ENCODE data around the gene KDM8. TPM values are rescaled to one million over a fixed set of nuclear protein-coding genes. Genes with fewer than 3 reads are reported as not detected.
"Not testable (repeated sequence)": the region's sequence is repeated elsewhere in the genome, so short reads cannot be mapped to it uniquely, and the experiment has no call there.

Gene KDM8
- total RNA-seq, 2 donors from 2014 or later, result 5.2 to 7.1 TPM

- Histone ChIP-seq H3K36me3 (no peaks in the 10 kb centered on the region), H3K9ac (ENCODE audit: low read depth in 2 of 2, low read length in 2 of 2) (no peak overlapping the region), H3K9me3 (no peaks in the 10 kb centered on the region), H3K27me3 (no peaks in the 10 kb centered on the region), H3K4me3 (no peak overlapping the region), H3K27ac (no peak overlapping the region), H3K4me1 (peaks cover 16% of the 10 kb centered on the region)
- TF ChIP-seq, protein P1, sequence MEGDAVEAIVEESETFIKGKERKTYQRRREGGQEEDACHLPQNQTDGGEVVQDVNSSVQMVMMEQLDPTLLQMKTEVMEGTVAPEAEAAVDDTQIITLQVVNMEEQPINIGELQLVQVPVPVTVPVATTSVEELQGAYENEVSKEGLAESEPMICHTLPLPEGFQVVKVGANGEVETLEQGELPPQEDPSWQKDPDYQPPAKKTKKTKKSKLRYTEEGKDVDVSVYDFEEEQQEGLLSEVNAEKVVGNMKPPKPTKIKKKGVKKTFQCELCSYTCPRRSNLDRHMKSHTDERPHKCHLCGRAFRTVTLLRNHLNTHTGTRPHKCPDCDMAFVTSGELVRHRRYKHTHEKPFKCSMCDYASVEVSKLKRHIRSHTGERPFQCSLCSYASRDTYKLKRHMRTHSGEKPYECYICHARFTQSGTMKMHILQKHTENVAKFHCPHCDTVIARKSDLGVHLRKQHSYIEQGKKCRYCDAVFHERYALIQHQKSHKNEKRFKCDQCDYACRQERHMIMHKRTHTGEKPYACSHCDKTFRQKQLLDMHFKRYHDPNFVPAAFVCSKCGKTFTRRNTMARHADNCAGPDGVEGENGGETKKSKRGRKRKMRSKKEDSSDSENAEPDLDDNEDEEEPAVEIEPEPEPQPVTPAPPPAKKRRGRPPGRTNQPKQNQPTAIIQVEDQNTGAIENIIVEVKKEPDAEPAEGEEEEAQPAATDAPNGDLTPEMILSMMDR (IDR thresholded peaks at IDR 0.05), result no peak
- intact Hi-C loops (cut with DNase I), result no loop called here
- no peak for DNase-seq
Observed at GRCh38 chr16:27205423-27206065, 2.2 kb downstream of the KDM8 start.

GRCh38 chr16:27207121-27207520, 3.8 kb downstream of the KDM8 start:
- H3K27ac ChIP-seq; H3K9me3 ChIP-seq; intact Hi-C loops (cut with DNase I); DNase-seq; H3K9ac ChIP-seq (ENCODE audit: low read depth in 2 of 2, low read length in 2 of 2); H3K4me3 ChIP-seq; H3K36me3 ChIP-seq; H3K27me3 ChIP-seq: not testable (repeated sequence)
- H3K4me1 ChIP-seq, result peaks cover 16% of the 10 kb centered on the region

DNA sequence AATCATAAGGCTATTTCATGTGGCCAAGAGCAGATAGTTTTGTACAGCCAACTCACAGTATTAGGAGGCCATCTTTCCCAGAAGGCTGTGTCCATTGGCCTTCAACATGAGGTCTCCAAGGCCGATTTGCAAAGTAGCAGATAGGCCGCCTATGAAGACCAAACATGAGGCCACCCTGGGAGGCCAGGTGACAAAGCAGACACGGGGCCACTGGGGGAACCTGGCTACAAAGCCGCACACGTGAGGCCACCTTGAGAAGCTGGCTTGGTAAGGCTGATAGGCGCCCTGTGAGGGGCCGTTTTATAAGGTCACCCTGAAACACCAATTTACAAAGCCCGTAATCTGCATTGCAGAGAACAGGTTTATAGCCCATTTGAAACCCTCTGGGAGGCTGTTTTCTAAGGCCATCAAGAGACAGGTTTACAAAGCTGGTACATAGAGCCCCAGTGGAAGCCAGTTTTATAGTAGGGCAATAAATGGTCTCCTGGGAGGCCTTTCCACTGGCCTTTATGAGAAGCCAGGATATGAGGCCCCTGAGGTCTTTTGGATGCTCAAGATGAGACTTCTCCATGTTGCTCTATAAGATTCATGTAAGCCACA, 4.9 kb downstream of the KDM8 start:
- Histone ChIP-seq H3K4me1 (peaks cover 16% of the 10 kb centered on the region), H3K27me3 (no peaks in the 10 kb centered on the region), H3K36me3 (no peaks in the 10 kb centered on the region), H3K9me3 (no peaks in the 10 kb centered on the region), H3K27ac (peak overlapping the region; percentile 37), H3K4me3 (no peak overlapping the region), H3K9ac (ENCODE audit: low read depth in 2 of 2, low read length in 2 of 2) (no peak overlapping the region)
- DNase-seq, result no peak
- intact Hi-C loops (cut with DNase I), result no loop called here
- TF ChIP-seq, protein P1 (IDR thresholded peaks at IDR 0.05), result no peak

- H3K36me3 ChIP-seq, result no peaks in the 10 kb centered on the region
- no peak overlapping the region for H3K9ac ChIP-seq (ENCODE audit: low read depth in 2 of 2, low read length in 2 of 2)
- H3K4me1 ChIP-seq, result peaks cover 16% of the 10 kb centered on the region
- H3K27ac ChIP-seq, result peak overlapping the region; percentile 37
- no peak for DNase-seq
- intact Hi-C loops (cut with DNase I), result no loop called here
- H3K4me3 ChIP-seq, result no peak overlapping the region
- H3K9me3 ChIP-seq, result no peaks in the 10 kb centered on the region
- no peaks in the 10 kb centered on the region for H3K27me3 ChIP-seq
- TF ChIP-seq, protein P1 (IDR thresholded peaks at IDR 0.05), result no peak
Observed at GRCh38 chr16:27208796-27209195, 5.5 kb downstream of the KDM8 start.

- Histone ChIP-seq H3K27me3 (no peaks in the 10 kb centered on the region), H3K9ac (ENCODE audit: low read depth in 2 of 2, low read length in 2 of 2) (no peak overlapping the region), H3K9me3 (no peaks in the 10 kb centered on the region), H3K4me1 (peaks cover 11% of the 10 kb centered on the region), H3K27ac (no peak overlapping the region), H3K4me3 (no peak overlapping the region), H3K36me3 (no peaks in the 10 kb centered on the region)
- intact Hi-C loops (cut with DNase I), result no loop called here
- no peak for DNase-seq
- TF ChIP-seq, protein P1 (IDR thresholded peaks at IDR 0.05), result no peak
Observed at GRCh38 chr16:27209591-27209990, 6.3 kb downstream of the KDM8 start.

DNA sequence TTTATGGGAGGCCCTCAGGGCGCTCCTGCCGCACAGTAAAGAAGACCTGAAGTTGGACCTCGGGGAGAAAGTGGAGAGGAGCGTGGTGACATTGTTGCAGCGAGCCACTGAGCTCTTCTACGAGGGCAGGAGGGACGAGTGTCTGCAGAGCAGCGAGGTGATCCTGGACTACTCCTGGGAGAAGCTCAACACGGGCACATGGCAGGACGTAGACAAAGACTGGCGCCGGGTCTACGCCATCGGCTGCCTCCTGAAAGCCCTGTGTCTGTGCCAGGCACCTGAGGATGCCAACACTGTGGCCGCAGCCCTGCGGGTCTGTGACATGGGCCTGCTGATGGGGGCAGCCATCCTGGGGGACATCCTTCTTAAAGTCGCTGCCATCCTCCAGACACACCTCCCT, 6.8 kb downstream of the KDM8 start:
- Histone ChIP-seq H3K4me1 (peaks cover 9% of the 10 kb centered on the region), H3K27me3 (no peaks in the 10 kb centered on the region), H3K9me3 (no peaks in the 10 kb centered on the region), H3K4me3 (no peak overlapping the region), H3K27ac (no peak overlapping the region), H3K36me3 (no peaks in the 10 kb centered on the region), H3K9ac (ENCODE audit: low read depth in 2 of 2, low read length in 2 of 2) (no peak overlapping the region)
- intact Hi-C loops (cut with DNase I), result no loop called here
- TF ChIP-seq, protein P1 (IDR thresholded peaks at IDR 0.05), result no peak
- DNase-seq, result no peak

All from colonic mucosa (tissue), 4 donors.